OCI-LY1 (cell line): Measurements from ENCODE around the gene RASGRF2.

ENCODE experiments used
- EZH2 ChIP-seq: fragments of 200-600 bp; sonication (generic), shearing (Covaris generic); IDR thresholded peaks from 2 replicates; pipeline ENCODE4 v1.8.0; 2017; ENCODE audit warnings: borderline replicate concordance, mixed run types, mild to moderate bottlenecking, antibody characterized with exemption, low read length, moderate library complexity, mixed read lengths
- TF ChIP-seq, protein P1 (sequence below): fragments of 200-600 bp; sonication (generic), shearing (Covaris generic); IDR thresholded peaks from 2 replicates; pipeline ENCODE4 v1.5.1; 2017; ENCODE audit warnings: mild to moderate bottlenecking, antibody characterized with exemption, low read length, moderate library complexity, mixed read lengths

DNA sequence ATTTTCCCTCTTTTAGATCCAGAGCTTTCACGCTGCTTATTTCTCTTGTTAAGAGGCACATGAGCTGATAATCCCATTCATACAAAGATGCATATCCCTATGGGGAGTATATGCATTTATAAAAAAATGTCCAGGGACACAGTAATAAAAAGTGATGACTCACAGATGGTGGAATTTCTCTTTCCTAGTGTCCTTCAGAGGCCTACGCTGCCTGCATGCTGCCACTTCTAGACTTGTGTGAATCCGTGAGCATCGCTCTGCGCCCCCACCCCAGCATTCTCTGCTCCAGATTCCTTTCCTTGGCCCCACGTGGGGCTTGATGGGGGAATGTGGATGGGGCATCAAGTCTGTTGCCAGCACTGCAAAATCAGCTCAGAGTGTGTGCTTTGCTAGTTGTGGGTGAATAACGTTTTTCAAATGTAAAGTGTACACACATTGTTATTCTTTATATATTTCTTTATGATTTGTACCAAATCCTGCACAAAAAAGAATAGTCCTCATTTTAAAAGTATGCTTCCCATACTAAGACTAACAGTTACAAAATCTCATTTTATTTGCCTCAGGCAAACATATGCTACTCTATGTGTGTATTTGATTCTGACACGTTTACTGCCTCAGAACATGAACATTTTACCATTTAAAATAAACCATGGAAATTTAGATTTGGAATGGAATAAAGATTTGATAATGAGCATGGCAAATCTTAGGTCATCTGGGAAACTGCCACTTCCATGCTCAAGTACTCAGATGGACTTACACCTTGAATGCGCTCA lies 22.4 kb upstream of the RASGRF2 start:
- TF ChIP-seq, protein P1, sequence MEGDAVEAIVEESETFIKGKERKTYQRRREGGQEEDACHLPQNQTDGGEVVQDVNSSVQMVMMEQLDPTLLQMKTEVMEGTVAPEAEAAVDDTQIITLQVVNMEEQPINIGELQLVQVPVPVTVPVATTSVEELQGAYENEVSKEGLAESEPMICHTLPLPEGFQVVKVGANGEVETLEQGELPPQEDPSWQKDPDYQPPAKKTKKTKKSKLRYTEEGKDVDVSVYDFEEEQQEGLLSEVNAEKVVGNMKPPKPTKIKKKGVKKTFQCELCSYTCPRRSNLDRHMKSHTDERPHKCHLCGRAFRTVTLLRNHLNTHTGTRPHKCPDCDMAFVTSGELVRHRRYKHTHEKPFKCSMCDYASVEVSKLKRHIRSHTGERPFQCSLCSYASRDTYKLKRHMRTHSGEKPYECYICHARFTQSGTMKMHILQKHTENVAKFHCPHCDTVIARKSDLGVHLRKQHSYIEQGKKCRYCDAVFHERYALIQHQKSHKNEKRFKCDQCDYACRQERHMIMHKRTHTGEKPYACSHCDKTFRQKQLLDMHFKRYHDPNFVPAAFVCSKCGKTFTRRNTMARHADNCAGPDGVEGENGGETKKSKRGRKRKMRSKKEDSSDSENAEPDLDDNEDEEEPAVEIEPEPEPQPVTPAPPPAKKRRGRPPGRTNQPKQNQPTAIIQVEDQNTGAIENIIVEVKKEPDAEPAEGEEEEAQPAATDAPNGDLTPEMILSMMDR: no peak
- TF ChIP-seq EZH2: no peak
